Eye (tissue), 1 donor: ENCODE results near the gene LDAH.
"Not testable (repeated sequence)": the region's sequence is repeated elsewhere in the genome, so short reads cannot be mapped to it uniquely, and the experiment has no call there.

Source experiments
- DNase-seq: peaks from one replicate; pipeline ENCODE4 v3.0.0-alpha.2; 2015

Gene LDAH

DNA sequence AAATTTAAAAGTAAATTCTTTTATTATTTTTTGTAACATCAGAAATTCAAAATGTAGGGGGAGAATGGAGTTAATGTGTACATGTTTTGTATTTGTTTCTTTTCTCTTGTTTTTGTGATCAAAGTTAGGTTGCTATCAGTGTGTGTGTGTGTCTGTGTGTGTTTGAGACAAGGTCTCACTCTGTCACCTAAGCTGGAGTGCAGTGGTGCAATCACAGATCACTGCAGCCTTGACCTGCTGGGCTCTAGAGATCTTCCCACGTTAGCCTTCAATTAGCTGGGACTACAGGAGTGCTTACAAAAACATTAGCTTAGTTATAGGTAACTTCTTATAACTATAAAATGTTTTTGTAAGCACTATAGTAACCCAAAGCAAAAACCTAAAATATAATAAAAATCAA, 105.3 kb downstream of the LDAH start:
- DNase-seq: no peak

DNA sequence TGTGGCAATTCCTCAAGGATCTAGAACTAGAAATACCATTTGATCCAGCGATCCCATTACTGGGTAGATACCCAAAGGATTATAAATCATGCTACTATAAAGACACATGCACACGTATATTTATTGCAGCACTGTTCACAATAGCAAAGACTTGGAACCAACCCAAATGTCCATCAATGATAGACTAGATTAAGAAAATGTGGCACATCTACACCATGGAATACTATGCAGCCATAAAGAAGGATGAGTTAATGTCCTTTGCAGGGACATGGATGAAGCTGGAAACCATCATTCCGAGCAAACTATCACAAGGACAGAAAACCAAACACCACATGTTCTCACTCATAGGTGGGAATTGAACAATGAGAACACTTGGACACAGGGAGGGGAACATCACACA, 106.7 kb downstream of the LDAH start:
- DNase-seq: not testable (repeated sequence)

DNA sequence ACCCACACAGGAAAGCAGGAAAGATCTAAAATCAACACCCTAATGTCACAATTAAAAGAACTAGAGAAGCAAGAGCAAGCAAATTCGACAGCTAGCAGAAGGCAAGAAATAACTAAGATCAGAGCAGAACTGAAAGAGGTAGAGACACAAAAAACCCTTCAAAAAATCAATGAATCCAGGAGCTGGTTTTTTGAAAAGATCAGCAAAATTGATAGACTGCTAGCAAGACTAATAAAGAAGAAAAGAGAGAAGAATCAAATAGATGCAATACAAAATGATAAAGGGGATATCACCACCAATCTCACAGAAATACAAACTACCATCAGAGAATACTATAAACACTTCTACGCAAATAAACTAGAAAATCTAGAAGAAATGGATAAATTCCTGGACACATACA, 108.5 kb downstream of the LDAH start:
- not testable (repeated sequence) for DNase-seq

DNA sequence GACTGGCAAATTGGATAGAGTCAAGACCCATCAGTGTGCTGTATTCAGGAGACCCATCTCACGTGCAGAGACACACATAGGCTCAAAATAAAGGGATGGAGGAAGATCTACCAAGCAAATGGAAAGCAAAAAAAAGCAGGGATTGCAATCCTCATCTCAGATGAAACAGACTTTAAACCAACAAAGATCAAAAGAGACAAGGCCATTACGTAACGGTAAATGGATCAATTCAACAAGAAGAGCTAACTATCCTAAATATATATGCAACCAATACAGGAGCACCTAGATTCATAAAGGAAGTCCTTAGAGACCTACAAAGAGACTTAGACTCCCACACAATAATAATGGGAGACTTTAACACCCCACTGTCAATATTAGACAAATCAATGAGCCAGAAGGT, 109.3 kb downstream of the LDAH start:
- not testable (repeated sequence) for DNase-seq

DNA sequence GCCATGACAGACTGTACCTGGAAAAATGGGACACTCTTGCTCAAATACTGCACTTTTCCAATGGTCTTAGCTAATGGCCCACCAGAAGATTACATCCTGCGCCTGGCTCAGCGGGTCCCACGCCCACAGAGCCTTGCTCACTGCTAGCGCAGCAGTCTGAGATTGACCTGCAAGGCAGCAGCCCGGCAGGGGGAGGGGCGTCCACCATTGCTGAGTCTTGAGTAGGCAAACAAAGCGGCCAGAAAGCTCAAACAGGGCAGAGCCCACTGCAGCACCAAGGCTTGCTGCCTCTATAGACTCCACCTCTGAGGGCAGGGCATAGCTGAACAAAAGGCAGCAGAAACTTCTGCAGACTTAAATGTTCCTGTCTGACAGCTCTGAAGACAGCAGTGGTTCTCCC, 111.3 kb downstream of the LDAH start:
- not testable (repeated sequence) for DNase-seq

DNA sequence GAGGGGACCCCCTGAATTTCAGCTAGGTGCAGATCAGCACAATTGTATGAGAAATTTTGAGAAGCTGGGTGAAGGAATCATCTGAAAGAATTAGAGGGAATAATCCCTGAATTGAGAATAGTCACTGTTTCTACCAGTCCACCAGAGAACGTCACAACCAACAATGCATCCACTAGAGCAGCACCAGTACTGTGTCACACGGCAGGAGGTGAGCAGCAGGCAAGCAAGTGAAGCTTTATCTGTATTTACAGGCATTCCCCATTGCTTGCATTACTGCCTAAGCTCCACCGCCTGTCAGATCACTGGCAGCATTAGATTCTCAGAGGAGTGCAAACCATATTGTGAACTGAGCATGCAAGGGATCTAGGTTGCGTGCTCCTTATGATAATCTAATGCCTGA, 115.3 kb downstream of the LDAH start:
- DNase-seq: no peak

DNA sequence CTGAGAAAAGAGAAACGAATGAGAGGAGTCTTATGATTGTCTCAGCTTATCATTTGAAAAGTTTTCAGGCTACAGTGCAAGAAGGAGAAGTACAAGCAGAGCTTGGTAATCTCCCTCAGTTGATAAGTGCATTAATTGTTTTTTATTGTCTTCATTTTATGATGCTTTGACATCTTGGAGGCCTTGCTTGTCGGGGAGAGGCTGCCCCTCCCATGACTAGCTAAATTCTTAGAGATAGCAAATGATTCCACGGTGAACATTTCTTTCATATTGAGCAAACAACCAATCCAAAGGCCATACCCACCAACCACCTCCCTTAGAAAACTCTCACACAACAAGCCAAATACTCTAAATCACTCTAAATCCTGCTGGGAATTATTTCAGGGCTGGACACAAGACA, 116.1 kb downstream of the LDAH start:
- DNase-seq: no peak

DNA sequence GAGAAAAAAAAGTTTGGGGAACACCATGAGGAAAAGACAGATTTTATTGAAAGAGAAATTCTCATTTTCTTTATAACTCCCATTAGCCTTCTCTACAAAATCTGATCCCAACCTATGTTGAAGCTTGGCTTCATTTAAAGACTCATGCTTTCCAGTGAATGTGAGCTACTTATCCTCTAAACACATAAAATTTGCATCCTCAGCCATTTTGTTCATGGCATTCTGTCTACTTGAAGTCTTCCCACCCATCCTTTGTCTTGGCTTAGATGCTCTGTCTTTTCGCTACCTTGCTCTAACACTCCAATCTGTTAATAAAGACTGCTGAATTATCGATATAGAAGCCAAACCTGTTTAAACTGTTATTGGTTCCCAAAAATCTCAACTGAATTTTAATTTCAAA, 116.7 kb downstream of the LDAH start:
- DNase-seq: no peak

DNA sequence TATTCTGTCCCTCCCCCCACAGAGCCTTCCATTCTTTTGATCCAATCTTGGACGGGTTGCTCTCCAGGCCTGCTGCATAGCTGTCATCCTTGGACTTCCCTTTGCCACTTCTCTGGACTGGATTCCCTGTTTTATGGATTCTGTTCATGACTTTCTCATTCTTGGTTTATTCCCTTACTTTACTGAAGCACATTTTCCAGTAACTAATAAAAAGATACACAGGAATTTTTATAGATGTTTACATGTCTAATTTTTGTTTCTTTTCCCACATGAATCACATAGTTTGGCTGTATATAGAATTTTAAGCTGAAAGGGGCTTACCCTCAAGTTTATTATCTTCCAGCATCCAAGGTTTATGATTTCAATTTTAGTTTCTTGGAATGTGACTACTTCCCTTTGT, 118.0 kb downstream of the LDAH start:
- DNase-seq: no peak

DNA sequence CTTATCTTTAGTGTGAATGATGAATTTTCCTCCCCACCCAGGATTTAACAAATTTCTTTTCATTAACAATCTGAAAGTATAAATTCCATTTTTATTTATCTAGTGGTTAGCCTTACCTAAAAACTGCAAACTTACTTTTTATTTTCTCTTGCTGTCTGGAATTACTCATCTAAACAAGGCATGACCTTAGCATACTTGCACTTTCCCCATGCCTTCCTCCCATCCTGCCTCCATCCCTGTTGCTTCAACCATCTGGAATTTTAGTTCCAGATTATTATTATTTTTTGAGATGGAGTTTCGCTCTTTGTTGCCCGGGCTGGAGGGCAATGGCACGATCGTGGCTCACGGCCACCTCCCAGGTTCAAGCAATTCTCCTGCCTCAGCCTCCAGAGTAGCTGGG, 120.3 kb downstream of the LDAH start:
- no peak for DNase-seq

DNA sequence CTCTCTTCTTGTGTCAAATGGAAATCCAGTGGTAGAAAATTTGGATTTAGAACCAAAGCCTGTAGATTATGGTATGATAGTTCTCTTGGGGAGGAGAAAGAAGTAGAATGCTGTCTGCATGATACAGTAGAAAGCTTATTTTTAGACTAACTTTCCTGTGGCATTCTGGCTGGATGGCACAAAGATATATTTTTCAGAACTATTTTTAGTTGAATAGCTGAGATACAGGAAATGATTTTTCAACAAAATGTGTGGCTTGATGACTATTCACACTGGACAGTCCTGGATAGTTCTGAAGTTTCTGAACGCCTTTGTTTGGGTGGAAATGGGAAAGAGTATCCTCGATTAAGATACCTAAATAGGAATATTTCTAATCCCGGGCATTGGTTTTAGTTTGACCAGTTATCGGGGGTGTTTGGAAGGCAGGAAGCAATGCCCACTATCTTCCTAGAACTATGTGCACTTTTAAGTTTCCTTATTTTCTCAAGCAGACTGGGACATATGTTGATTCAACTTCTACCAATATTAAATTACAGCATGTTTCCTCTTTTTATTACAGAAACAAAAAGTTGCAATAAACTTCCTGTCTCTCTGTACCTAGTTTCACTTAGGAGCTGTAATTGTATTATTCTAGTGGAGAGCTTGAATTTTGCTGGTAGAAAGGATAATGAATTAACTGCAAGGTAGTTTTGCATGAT, 123.8 kb downstream of the LDAH start:
- no peak for DNase-seq

DNA sequence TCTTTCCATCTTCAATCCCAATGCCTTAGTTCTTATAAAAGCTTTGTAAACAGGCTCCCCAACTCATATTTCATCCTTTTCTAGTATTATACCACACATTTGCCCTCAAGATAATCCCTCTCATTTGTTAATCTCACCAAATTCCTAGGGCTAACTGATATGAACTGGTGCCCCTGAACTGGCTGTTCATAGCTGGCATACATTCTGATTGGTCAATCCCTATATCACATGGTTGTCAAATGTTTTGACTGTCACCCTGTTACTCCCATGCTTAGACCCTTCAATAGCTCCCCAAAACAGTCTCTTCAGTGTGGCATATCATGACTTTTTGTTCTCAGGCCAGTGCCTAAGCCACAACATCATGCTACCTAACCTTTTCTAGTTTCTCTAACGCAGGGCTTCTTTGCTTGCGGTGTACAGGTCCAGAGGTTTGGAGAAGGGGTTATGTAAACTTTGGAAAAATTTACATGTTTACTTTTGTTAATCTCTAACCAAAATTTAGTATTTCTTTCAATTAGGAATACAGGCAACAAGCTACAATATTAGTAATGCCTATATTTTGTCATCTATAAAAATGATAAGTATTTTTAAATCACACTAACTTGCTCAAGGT, 125.5 kb downstream of the LDAH start:
- DNase-seq: no peak

DNA sequence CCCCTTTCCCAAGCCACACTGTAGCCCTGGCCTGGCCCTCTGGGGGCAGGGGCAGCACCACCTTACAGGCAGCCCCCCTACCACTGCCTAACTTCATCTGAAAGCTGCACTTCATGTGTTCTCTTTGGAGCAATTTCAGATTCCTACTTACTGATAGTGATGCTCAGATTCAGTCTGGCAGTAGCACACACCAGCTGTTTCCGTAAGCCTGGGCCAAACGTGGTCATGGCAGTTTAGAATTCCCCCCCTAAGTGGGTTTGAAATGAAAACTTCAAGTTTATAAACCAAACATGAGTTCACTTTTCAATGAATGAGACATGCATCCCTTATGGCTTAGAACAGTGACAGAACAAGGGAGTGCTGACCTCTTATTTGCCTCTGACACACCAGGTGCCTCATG, 126.5 kb downstream of the LDAH start:
- DNase-seq: peak; percentile 5

DNA sequence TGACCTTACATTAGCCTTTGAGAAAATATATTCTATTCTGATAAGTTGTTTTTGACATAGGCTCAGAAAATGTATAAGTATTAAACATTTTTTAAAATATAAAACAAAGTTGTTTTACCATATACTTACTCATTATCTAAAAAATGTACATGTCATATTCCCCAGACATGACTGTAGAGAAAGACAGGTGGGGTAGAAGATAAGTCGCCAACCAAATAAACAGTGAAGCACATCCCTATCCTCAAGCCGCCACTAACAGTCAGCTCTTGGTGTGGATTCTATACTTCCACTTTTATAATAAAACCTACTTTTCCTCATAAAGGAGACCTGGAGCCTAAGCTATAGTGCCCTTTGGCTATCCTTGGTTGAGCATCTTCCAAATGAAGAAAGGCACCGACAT, 129.6 kb downstream of the LDAH start:
- no peak for DNase-seq

DNA sequence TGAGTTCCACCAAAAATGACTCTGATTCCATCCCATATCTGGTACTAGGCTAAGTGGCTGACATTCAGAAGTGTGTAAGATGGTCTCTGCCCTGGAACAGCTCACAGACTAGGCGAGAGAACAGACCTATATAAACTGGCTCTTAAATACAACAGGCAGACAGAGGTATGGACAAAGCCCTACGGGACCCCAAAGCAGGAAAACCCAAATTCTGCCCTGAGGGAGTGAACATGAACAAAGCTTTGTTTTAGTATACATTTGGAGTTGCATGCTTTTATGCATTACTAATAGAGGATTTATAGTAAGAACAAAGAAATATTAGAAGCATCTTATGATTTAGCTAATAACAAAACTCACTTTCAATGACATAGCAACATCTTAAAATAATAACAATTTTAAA, 130.8 kb downstream of the LDAH start:
- no peak for DNase-seq

DNA sequence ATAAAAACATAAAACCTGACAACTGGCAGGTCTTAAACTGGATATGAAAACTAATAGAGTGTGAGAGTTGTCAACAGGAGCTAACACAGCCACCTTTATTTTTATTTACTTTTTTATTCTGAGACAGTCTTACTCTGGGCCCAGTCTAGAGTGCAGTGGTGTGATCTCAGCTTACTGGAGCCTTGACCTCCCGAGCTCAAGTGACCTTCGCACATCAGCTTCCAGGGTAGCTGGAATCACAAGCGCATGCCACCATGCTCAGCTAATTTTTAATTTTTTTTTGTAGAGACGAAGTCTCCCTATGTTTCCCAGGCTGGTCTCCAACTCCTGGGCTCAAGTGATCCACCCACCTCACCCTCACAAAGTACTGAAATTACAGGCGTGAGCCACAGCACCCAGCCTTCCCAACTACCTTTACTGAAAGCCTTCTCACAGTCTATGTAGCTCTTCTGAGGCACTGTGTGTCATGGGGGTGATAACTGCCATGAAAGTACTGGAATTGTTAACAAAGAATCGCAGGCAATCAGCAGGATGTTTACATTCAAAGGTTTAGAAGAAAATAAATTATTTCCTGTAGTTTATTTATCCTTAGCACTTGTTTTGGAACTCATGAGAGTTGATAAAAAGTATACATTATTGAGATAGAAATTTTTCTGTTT, 131.7 kb downstream of the LDAH start:
- no peak for DNase-seq

DNA sequence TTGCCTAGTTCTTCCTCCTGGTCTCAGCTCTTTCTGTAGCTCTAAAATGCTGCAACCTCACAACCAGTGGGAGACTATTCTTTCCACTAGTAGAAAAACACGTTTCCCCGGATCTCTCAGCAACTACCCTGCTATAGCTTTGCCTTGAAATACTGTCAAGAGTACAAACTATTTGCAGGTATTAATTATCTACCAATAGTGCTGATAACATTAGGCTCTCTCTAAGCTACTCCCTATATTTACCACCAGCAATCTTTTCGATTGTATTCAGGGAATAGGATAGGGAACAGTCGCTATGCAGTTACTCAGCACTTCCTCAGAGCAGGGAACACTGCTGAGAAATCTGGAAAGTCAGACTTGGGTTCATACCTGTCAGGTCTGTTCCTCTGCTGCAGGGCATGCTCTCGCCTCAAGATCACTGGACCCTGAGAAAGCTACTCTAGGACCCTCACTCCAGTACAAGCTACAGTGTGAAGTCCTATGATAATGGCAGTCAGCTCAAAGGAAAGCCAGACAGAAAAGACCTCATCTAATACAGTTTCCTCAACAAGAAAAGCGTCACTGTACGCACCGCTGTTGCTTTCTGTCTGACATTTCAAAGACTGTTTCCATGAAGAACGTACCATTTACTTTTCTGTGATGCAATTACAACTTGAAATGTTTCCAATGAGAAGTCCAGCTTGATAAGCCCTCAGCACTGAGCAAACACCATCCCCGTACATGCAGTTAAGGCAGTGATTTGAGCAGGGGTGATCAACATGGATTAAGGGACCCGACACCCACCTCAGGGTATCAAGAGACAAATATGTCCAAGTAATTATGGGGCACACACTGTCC, 133.3 kb downstream of the LDAH start:
- DNase-seq: no peak

DNA sequence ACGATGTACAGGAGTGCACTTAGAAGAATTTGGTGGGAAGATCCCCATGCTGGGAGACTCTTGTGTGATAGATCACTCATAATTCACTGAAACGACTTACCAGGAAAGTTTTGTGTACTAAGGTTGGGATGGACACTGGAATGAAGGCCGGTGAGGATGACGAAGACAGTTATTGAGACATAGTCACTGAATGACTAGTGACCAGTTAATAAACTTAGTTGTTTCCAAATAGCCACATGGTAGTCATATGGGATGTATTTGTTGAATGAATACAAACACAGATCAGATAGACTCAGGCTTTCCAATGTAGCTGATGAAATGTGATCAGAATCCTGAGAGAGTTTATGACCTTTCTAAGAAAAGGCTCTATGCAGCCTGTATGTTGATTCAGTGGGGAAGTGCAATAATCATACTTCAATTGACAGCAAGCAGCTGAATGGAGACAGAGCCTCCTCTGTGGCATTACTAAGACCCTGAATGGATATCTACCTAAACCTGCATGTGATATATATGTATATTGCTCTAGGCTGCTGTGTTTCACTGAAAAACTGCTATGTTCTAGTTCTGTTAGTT, 135.6 kb downstream of the LDAH start:
- no peak for DNase-seq

DNA sequence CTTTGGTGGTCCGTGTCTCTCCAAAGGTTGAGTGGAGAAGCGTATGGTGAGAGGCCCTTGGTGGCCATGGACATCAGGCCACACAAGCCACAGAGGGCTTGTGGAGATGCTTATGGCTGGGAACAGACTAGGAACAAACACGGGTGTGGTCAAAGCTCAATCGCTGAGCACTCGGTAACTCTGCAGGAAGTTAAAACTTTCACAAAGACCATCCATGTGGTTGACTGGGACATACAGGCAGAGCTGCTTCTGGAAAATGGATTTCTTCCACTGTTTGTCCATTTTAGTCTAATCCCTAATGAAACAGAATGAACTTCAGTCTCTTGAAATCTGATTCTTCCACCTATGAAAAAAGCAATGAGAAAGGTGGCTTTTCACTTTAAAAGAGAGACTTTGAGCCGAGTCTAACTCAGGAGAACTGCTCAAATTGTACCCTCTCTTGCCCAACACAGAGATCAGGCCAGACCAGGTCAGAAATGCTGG, 138.3 kb downstream of the LDAH start:
- no peak for DNase-seq

DNA sequence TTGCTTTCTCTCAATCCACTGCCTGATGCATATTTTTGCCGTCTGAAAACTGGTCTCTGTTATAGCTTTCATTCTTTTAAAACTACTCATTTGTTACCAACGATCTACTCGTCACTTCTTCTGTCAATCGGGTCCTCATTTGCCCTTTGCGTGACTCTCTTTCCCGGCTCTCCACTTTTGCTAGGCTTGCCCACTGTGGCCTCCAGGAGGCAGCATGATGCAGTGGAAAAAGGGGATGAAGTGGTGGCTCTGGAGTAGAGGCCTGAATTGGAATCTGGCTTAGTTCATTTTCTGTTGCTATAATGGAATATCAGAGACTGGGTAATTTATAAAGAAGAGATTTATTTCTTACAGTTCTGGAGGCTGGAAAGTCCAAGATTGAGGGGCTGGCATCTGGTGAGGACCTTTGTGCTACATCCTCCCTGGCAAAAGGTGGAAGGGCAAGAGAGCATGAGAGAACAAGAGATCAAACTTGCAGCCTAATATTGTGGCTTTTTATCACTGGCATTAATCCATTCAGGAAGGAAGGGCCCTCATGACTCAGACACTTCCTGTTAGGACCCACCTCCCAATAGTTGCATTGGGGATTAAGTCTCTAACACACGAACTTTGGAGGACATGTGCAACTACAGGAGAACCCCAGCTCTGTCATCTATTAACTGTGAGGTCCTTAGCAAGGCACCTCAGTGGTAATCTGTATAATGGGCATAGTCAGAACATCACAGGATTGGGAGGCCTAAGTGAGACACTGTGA, 140.6 kb downstream of the LDAH start:
- peak; percentile 47 for DNase-seq

DNA sequence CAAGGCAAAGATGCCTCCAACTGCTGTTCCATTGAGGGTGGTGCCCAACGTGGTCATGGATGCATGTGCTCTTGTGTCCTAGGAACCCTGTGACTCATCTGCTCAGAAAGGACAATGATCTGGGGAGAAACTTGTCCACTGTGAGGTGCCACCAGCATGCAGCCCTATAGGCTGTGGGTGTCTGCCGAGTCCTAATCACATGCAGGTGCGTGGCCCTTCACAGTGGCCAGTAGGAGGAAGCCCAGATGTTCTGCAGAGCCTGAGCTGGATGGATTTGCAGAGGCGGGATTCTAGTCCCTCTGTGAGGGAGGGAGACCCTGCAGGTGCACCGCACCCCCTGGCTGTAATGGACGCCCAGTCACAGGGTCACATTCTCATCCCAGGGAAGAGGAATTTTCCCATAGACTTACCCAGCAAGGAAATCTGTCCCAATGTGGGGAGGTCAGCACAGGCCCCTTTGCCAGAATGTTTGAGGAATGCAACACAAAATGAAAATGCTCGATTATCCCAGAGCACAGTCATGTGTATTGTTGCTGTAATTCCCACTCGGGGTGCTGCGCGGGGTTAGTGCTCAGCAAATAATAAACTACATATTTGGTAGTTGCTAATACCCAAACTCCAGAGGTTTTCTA, 142.0 kb downstream of the LDAH start:
- no peak for DNase-seq

DNA sequence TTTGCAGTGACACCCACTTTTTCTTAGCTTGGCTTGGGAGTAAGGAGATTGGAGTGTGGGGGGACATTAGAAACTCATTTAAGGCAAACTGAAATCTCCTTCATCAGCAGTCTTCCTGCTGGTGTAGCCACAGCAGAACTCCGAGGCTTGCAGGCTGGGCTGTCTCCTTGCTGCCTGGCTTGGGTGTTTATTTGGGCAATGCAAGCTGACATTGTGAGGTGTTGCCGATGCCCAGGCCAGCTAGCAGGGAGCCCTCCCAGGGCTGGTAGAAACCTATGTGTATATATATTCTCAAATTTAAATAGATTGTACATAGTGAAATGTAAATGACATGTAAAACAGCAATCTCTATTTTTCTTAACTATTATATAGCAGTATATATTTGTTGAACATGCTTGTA, 144.1 kb downstream of the LDAH start:
- DNase-seq: no peak
